Measurements from ENCODE around the gene DNAJC7. TPM values are rescaled to one million over a fixed set of nuclear protein-coding genes. Genes with fewer than 3 reads are reported as not detected.

DNAJC7 gene
- total RNA-seq, 1 donor from 2014 or later: 47.7 TPM

- Histone ChIP-seq H3K27me3 (ENCODE audit: control insufficient read depth, insufficient read depth, low read length) (no peaks in the 10 kb centered on the region), H3K4me3 (ENCODE audit: low read depth, low read length) (peak overlapping the region; percentile 76), H3K36me3 (ENCODE audit: control insufficient read depth, insufficient read depth, low read length) (peaks cover 6% of the 10 kb centered on the region)
- FAIRE-seq (no peak), DNase-seq (ENCODE audit: low read depth) (no peak)
- peak; percentile 0 for TF ChIP-seq CTCF (IDR thresholded peaks at IDR 0.05; ENCODE audit: insufficient read depth, low read length, severe bottlenecking)
Observed at GRCh38 chr17:41967141-41967920, 49.9 kb downstream of the DNAJC7 start.

GRCh38 chr17:41966463-41967140 is 50.6 kb downstream of the DNAJC7 start, which contains the start of gene CNP:
CNP (plus strand) TSS chr17:41966795; CDS start chr17:41966885, 90 bp downstream.
- no peaks in the 10 kb centered on the region for H3K27me3 ChIP-seq (ENCODE audit: control insufficient read depth, insufficient read depth, low read length)
- peaks cover 1% of the 10 kb centered on the region for H3K36me3 ChIP-seq (ENCODE audit: control insufficient read depth, insufficient read depth, low read length)
- no peak for FAIRE-seq
- no peak for TF ChIP-seq CTCF (IDR thresholded peaks at IDR 0.05; ENCODE audit: insufficient read depth, low read length, severe bottlenecking)
- peak within 1 kb of the TSS; percentile 76 for H3K4me3 ChIP-seq (ENCODE audit: low read depth, low read length)
- peak; percentile 56 for DNase-seq (ENCODE audit: low read depth)

DNA sequence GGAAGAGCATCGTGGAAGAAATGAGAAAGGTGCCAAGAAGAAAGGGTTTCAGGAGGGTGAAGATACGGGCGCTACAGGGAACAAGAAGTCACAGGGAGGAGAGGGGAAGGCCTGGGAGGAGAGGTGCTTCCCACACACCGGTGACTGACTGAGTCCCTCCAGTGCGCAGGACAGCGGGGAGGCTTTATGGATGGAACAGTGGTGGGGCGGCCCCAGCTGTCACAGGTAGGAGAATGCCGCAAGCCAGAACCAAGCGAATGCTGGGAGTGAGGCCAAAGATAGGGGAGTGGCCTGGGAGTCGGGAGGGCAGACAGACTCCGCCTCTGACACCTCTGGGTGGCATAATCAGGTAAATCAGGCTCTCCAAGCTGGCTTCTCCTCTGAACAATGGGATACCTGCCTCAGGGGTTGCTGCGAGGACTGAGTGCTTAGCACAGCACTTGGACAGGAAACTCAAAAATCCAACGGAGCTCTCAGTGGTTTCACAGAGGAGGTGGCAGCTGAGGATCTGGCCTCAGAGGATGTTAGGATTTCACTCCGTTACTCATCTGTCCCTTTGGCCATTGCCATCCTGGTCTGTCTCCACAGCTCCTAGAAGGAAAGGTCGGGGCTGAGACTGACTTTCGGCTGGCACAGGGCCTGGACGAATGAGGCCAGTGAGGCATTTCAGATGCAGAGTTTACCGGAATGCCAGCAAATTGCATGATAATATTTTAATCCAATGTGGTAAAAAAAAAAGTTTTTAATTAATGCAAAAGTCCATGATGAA is 51.4 kb downstream of the DNAJC7 start:
- peak; percentile 93 for FAIRE-seq
- Histone ChIP-seq H3K27me3 (ENCODE audit: control insufficient read depth, insufficient read depth, low read length) (no peaks in the 10 kb centered on the region), H3K4me3 (ENCODE audit: low read depth, low read length) (peak overlapping the region; percentile 76), H3K36me3 (ENCODE audit: control insufficient read depth, insufficient read depth, low read length) (peaks cover 1% of the 10 kb centered on the region)
- DNase-seq (ENCODE audit: low read depth): peak; percentile 94
- no peak for TF ChIP-seq CTCF (IDR thresholded peaks at IDR 0.05; ENCODE audit: insufficient read depth, low read length, severe bottlenecking)

DNA sequence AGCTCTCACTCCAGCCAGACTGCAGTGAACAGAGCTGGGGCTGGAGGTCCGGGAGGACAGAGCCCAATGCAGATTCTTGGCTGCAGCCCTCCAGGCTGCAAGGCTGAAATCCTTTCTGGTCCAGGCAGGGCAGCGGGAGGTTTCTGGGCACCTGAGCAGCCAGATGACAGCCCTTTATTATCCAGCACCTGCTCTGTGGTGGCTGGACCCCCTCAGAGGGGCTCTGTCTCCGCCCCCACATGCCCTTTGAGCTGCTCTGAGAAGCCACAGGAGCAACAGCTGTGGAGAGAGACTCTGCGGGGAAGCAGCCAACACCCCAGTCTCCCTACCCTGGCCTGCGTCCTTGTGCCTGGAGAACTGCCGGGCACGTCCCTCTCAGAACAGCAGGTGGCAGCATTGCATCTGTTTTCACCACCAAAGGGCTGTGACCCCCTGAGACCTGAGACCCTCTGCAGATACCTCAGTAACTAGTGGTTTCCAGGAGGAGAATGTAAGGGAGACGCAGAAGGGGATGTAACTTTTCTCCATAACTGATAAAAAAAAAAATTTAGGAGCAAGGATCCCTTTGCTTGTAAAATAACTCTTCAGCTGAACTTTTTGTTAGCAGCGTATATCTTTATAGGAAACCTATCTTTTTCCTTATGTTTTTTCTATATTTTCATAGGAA is 54.3 kb downstream of the DNAJC7 start:
- peak; percentile 82 for TF ChIP-seq CTCF (IDR thresholded peaks at IDR 0.05; ENCODE audit: insufficient read depth, low read length, severe bottlenecking)
- Histone ChIP-seq H3K4me3 (ENCODE audit: low read depth, low read length) (no peak overlapping the region), H3K27me3 (ENCODE audit: control insufficient read depth, insufficient read depth, low read length) (no peaks in the 10 kb centered on the region), H3K36me3 (ENCODE audit: control insufficient read depth, insufficient read depth, low read length) (no peaks in the 10 kb centered on the region)
- no peak for FAIRE-seq
- peak; percentile 37 for DNase-seq (ENCODE audit: low read depth)

DNA sequence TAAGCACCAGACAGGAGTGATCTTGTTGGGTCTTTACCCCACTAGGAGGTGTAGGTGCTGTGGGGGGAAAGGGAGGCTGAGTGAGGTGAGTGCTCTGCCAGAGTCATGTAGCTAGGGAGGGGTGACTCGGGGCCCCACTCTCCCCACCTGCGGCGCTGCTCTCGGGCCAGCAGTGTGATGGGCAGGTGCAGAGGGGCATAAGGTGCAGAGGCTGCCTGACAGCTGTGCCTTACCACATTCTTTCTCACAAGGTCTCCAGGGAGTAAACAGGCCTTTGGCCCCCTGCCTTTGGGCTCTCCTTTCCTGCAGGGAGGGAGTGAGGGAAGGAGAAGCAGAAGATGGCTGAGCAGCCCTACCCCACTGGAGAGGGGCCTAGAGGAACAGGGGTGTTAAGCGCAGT is 55.1 kb downstream of the DNAJC7 start:
- no peak for TF ChIP-seq CTCF (IDR thresholded peaks at IDR 0.05; ENCODE audit: insufficient read depth, low read length, severe bottlenecking)
- no peak overlapping the region for H3K4me3 ChIP-seq (ENCODE audit: low read depth, low read length)
- FAIRE-seq (no peak), DNase-seq (ENCODE audit: low read depth) (no peak)
- no peaks in the 10 kb centered on the region for H3K36me3 ChIP-seq (ENCODE audit: control insufficient read depth, insufficient read depth, low read length)
- no peaks in the 10 kb centered on the region for H3K27me3 ChIP-seq (ENCODE audit: control insufficient read depth, insufficient read depth, low read length)

All from bronchial epithelial cell (primary cell).